ENCODE data around the gene SLC7A6. TPM values are rescaled to one million over a fixed set of nuclear protein-coding genes. Genes with fewer than 3 reads are reported as not detected.

The SLC7A6 gene
- total RNA-seq, 1 experiment from 2014 or later: 28.5 TPM

GRCh38 chr16:68233835-68234187, 30.5 kb upstream of the SLC7A6 start:
- peak overlapping the region; percentile 86 for H3K27ac ChIP-seq (ENCODE audit: low read depth, low read length)
- ChIA-PET POLR2A (no interaction called here), RAD21 (ENCODE audit: low non-redundant PET in 1 of 2, low total read pairs in 2 of 2, uncharacterized antibody in 2 of 2, unreplicated experiment in 2 of 2) (no interaction called here), CTCF (interaction anchor here (1.0 kb wide), 1 partner anchor 140 kb away, joined by 5 read pairs; no protein-coding TSS in a partner anchor)
- intact Hi-C loops (cut with micrococcal nuclease): loop anchor here (2.0 to 10.0 kb wide), 2 partner anchors 77 to 709 kb away; partner anchors contain the start of genes PRMT7, RIPOR1 and SLC7A6OS
- no peak for ATAC-seq
- no peak overlapping the region for H2AFZ ChIP-seq (ENCODE audit: low read depth, low read length, poor library complexity, severe bottlenecking)
- peak overlapping the region; percentile 98 for H3K9ac ChIP-seq (ENCODE audit: low read length)
- TF ChIP-seq POLR2AphosphoS5 (IDR thresholded peaks at IDR 0.05; ENCODE audit: low read depth, low read length) (no peak), ZFX (IDR thresholded peaks at IDR 0.05) (no peak), TCF7L2 (IDR thresholded peaks at IDR 0.05; ENCODE audit: borderline replicate concordance, extremely low read depth, insufficient read depth, insufficient read length) (no peak), RAD21 (IDR thresholded peaks at IDR 0.05; ENCODE audit: low read depth) (no peak), YY1 (IDR thresholded peaks at IDR 0.05; ENCODE audit: extremely low read depth, insufficient replicate concordance, low read depth, low read length) (no peak), ZBTB33 (IDR thresholded peaks at IDR 0.05; ENCODE audit: extremely low read depth, insufficient replicate concordance, low read length) (no peak), FOSL1 (IDR thresholded peaks at IDR 0.05; ENCODE audit: low read depth) (no peak), REST (IDR thresholded peaks at IDR 0.05; ENCODE audit: low read depth) (no peak), EGR1 (IDR thresholded peaks at IDR 0.05; ENCODE audit: low read depth) (no peak), ATF3 (IDR thresholded peaks at IDR 0.05) (no peak), EZH2 (IDR thresholded peaks at IDR 0.05) (no peak), CEBPB (IDR thresholded peaks at IDR 0.05; ENCODE audit: low read depth) (no peak), CTCF (IDR thresholded peaks at IDR 0.05 in 2 of 3, conservative IDR thresholded peaks at IDR 0.05 in 1 of 3; ENCODE audit: borderline replicate concordance in 1 of 3, insufficient read depth in 1 of 3, low read depth in 2 of 3, low read length in 2 of 3) (no peak), ELF1 (IDR thresholded peaks at IDR 0.05; ENCODE audit: borderline replicate concordance, low read depth) (no peak), EZH2phosphoT487 (IDR thresholded peaks at IDR 0.05; ENCODE audit: borderline replicate concordance) (no peak), ZNF274 (IDR thresholded peaks at IDR 0.05; ENCODE audit: low read depth, low read length) (no peak), CBX3 (IDR thresholded peaks at IDR 0.05; ENCODE audit: low read depth) (no peak), SIN3A (IDR thresholded peaks at IDR 0.05; ENCODE audit: low read depth) (no peak)
- H4K20me1 ChIP-seq (ENCODE audit: insufficient read depth): peaks cover 4% of the 10 kb centered on the region; the same call in 1 of the 2 replicates
- peak overlapping the region; percentile 97 for H3K4me2 ChIP-seq (ENCODE audit: low read length)
- no peak for DNase-seq (ENCODE audit: low read depth, low spot score)
- no TSS peak for BruUV-seq (replicated peaks)
- H3K9me2 ChIP-seq (ENCODE audit: insufficient read depth): no peaks in the 10 kb centered on the region
- no peaks in the 10 kb centered on the region for H3K27me3 ChIP-seq (ENCODE audit: insufficient read depth, low read length)
- H3K4me3 ChIP-seq (replicated peaks in 1 of 2; ENCODE audit: low read depth in 1 of 2, low read length in 2 of 2): peak overlapping the region; percentile 56 to 88
- H3K36me3 ChIP-seq (ENCODE audit: control insufficient read depth in 1 of 2, insufficient read depth in 2 of 2, low read length in 2 of 2): peaks cover 18 to 38% of the 10 kb centered on the region in 2 experiments; a peak in 3 of 4 replicates
- peaks cover 43% of the 10 kb centered on the region for H3K79me2 ChIP-seq (ENCODE audit: insufficient read depth, low read length)
- peaks cover 29 to 42% of the 10 kb centered on the region in 2 experiments for H3K4me1 ChIP-seq (ENCODE audit: control insufficient read depth in 1 of 2, insufficient read depth in 2 of 2, low read length in 2 of 2)
- H3K9me3 ChIP-seq (ENCODE audit: control insufficient read depth in 1 of 2, insufficient read depth in 1 of 2, low read depth in 1 of 2, low read length in 2 of 2): no peaks in the 10 kb centered on the region

Measured in HCT116 (cell line).